WTC11 (cell line): ENCODE results near the gene PHACTR3. TPM values are rescaled to one million over a fixed set of nuclear protein-coding genes. Genes with fewer than 3 reads are reported as not detected.

Experiments used
- ATAC-seq: fragments of 200-7000 bp; cut with Tn5 transposase; 2 replicates; pipeline ENCODE4 v1.10.0; 2021; ENCODE audit warnings: mild to moderate bottlenecking, moderate library complexity
- CTCF ChIA-PET: fragments of 300-600 bp; sonication (Branson Sonifier 250); formaldehyde crosslinking; loops from one replicate; lab custom pipeline; 2021; ENCODE audit warnings: antibody characterized with exemption; lab: Charles Lee
- POLR2A ChIA-PET: fragments of 350-600 bp; sonication (Branson Sonifier 250); formaldehyde crosslinking; loops from one replicate; lab custom pipeline; 2021; ENCODE audit warnings: antibody characterized with exemption; lab: Charles Lee
- DNase-seq: peaks from one replicate; pipeline ENCODE4 v3.0.0; 2021; ENCODE audit warnings: low spot score
- H3K27ac Mint-ChIP-seq: 2 replicates; pipeline ENCODE4 v1.8.0; 2021; ENCODE audit warnings: mixed read lengths
- H3K27me3 Mint-ChIP-seq: 2 replicates; pipeline ENCODE4 v1.8.0; 2021; ENCODE audit warnings: low read depth, mild to moderate bottlenecking, moderate library complexity, mixed read lengths
- H3K36me3 Mint-ChIP-seq: 2 replicates; pipeline ENCODE4 v1.8.0; 2021; ENCODE audit warnings: mixed read lengths
- H3K4me1 Mint-ChIP-seq: 2 replicates; pipeline ENCODE4 v1.8.0; 2022; ENCODE audit warnings: mixed read lengths
- H3K4me3 Mint-ChIP-seq: 2 replicates; pipeline ENCODE4 v1.8.0; 2021; ENCODE audit warnings: mild to moderate bottlenecking, moderate library complexity, mixed read lengths
- H3K9me3 Mint-ChIP-seq: 2 replicates; pipeline ENCODE4 v1.8.0; 2021; ENCODE audit warnings: mixed read lengths
- CREB1 ChIP-seq: sonication (generic); formaldehyde crosslinking; IDR thresholded peaks from 2 replicates; pipeline ENCODE4 v1.8.0; 2023; ENCODE audit warnings: mild to moderate bottlenecking, missing genetic modification reagents
- FOXP1 ChIP-seq: sonication (generic); formaldehyde crosslinking; IDR thresholded peaks from 2 replicates; pipeline ENCODE4 v1.8.0; 2022; ENCODE audit warnings: missing genetic modification reagents, mild to moderate bottlenecking, moderate library complexity, borderline replicate concordance
- JAZF1 ChIP-seq: fragments of 250-450 bp; sonication (Bioruptor Pico); IDR thresholded peaks from 2 replicates; pipeline ENCODE4 v1.9.0; 2021; ENCODE audit warnings: moderate library complexity, mild to moderate bottlenecking, inconsistent platforms
- JUN ChIP-seq: sonication (generic); formaldehyde crosslinking; IDR thresholded peaks from 2 replicates; pipeline ENCODE4 v1.8.0; 2023; ENCODE audit warnings: mild to moderate bottlenecking, missing genetic modification reagents
- MYBL2 ChIP-seq: sonication (generic); formaldehyde crosslinking; IDR thresholded peaks from 2 replicates; pipeline ENCODE4 v1.8.1; 2023; ENCODE audit warnings: mild to moderate bottlenecking, moderate library complexity, missing genetic modification reagents
- NR1H2 ChIP-seq: sonication (generic); formaldehyde crosslinking; IDR thresholded peaks from 2 replicates; pipeline ENCODE4 v1.9.0; 2021; ENCODE audit warnings: mild to moderate bottlenecking, moderate library complexity, missing genetic modification reagents
- OVOL2 ChIP-seq: fragments of 250-450 bp; sonication (Bioruptor Pico); IDR thresholded peaks from 2 replicates; pipeline ENCODE4 v1.9.0; 2021; ENCODE audit warnings: mild to moderate bottlenecking, borderline replicate concordance
- RORB ChIP-seq: fragments of 250-450 bp; sonication (Bioruptor Pico); IDR thresholded peaks from 2 replicates; pipeline ENCODE4 v1.9.0; 2021; ENCODE audit warnings: mild to moderate bottlenecking
- TCF7 ChIP-seq: sonication (generic); formaldehyde crosslinking; IDR thresholded peaks from 2 replicates; pipeline ENCODE4 v1.8.0; 2022; ENCODE audit warnings: mild to moderate bottlenecking, low read depth, missing genetic modification reagents, moderate library complexity
- TEAD4 ChIP-seq: sonication (generic); formaldehyde crosslinking; IDR thresholded peaks from 2 replicates; pipeline ENCODE4 v1.8.0; 2022; ENCODE audit warnings: mild to moderate bottlenecking, missing genetic modification reagents
- TP53 ChIP-seq: sonication (generic); formaldehyde crosslinking; IDR thresholded peaks from 2 replicates; pipeline ENCODE4 v1.8.1; 2023; ENCODE audit warnings: mild to moderate bottlenecking, missing genetic modification reagents
- ZBTB21 ChIP-seq: sonication (generic); formaldehyde crosslinking; IDR thresholded peaks from 2 replicates; pipeline ENCODE4 v1.8.1; 2023; ENCODE audit warnings: mild to moderate bottlenecking, missing genetic modification reagents, borderline replicate concordance
- ZNF121 ChIP-seq: sonication (generic); formaldehyde crosslinking; IDR thresholded peaks from 2 replicates; pipeline ENCODE4 v1.8.0; 2023; ENCODE audit warnings: missing genetic modification reagents
- ZNF416 ChIP-seq: fragments of 250-450 bp; sonication (Bioruptor Pico); IDR thresholded peaks from 2 replicates; pipeline ENCODE4 v1.9.0; 2021; ENCODE audit warnings: mild to moderate bottlenecking, inconsistent platforms
- ZNF671 ChIP-seq: fragments of 250-450 bp; sonication (Bioruptor Pico); IDR thresholded peaks from 2 replicates; pipeline ENCODE4 v1.8.0; 2021; ENCODE audit warnings: mild to moderate bottlenecking
- total RNA-seq: library from RNA; stranded (reverse); gene quantifications from 3 replicates; pipeline ENCODE4 v1.2.3, GENCODE V29; 2021
- TF ChIP-seq, protein P1 (sequence below): sonication (generic); formaldehyde crosslinking; IDR thresholded peaks from 2 replicates; pipeline ENCODE4 v1.8.0; 2023; ENCODE audit warnings: missing genetic modification reagents, mild to moderate bottlenecking, borderline replicate concordance
- TF ChIP-seq, protein P2 (sequence below): sonication (generic); formaldehyde crosslinking; IDR thresholded peaks from 2 replicates; pipeline ENCODE4 v1.8.1; 2023; ENCODE audit warnings: mild to moderate bottlenecking, missing genetic modification reagents, moderate library complexity
- TF ChIP-seq, protein P3 (sequence below): fragments of 200-600 bp; IDR thresholded peaks from 2 replicates; pipeline ENCODE4 v1.8.0; 2022; ENCODE audit warnings: antibody characterized with exemption
- TF ChIP-seq, protein P4 (sequence below): sonication (generic); formaldehyde crosslinking; IDR thresholded peaks from 2 replicates; pipeline ENCODE4 v1.8.0; 2022; ENCODE audit warnings: mild to moderate bottlenecking, missing genetic modification reagents
- TF ChIP-seq, protein P5 (sequence below): sonication (generic); formaldehyde crosslinking; IDR thresholded peaks from 2 replicates; pipeline ENCODE4 v1.8.1; 2022; ENCODE audit warnings: mild to moderate bottlenecking, moderate library complexity, missing genetic modification reagents
- TF ChIP-seq, protein P6 (sequence below): sonication (generic); formaldehyde crosslinking; IDR thresholded peaks from 2 replicates; pipeline ENCODE4 v1.8.1; 2022; ENCODE audit warnings: mild to moderate bottlenecking, missing genetic modification reagents, moderate library complexity, borderline replicate concordance
- TF ChIP-seq, protein P7 (sequence below): sonication (generic); formaldehyde crosslinking; IDR thresholded peaks from 2 replicates; pipeline ENCODE4 v1.8.1; 2022; ENCODE audit warnings: low read depth, mild to moderate bottlenecking, moderate library complexity, missing genetic modification reagents, borderline replicate concordance
- TF ChIP-seq, protein P8 (sequence below): sonication (generic); formaldehyde crosslinking; IDR thresholded peaks from 2 replicates; pipeline ENCODE4 v1.8.0; 2023; ENCODE audit warnings: mild to moderate bottlenecking, missing genetic modification reagents

Gene PHACTR3
- total RNA-seq, 1 experiment from 2014 or later: 0.28 TPM

DNA sequence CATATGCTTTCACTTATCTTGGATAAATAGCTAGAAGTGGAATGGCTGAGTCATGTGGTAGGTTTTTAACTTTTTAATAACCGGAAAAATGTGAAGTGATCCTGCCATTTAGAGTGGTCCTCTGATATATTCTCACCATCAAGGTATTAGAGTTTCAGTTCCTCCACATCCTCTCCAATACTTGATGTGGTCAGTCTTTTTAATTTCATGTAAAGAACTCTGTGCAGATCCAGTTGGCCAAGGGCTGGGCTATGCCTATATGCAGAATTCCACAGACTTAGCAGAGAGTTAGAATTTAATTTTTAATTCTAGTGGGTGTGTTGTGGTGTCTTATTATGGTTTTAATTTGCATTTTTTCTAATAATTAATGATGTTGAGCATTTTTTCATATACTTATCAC is 188.0 kb downstream of the PHACTR3 start (continued):
- TF ChIP-seq, protein P1, sequence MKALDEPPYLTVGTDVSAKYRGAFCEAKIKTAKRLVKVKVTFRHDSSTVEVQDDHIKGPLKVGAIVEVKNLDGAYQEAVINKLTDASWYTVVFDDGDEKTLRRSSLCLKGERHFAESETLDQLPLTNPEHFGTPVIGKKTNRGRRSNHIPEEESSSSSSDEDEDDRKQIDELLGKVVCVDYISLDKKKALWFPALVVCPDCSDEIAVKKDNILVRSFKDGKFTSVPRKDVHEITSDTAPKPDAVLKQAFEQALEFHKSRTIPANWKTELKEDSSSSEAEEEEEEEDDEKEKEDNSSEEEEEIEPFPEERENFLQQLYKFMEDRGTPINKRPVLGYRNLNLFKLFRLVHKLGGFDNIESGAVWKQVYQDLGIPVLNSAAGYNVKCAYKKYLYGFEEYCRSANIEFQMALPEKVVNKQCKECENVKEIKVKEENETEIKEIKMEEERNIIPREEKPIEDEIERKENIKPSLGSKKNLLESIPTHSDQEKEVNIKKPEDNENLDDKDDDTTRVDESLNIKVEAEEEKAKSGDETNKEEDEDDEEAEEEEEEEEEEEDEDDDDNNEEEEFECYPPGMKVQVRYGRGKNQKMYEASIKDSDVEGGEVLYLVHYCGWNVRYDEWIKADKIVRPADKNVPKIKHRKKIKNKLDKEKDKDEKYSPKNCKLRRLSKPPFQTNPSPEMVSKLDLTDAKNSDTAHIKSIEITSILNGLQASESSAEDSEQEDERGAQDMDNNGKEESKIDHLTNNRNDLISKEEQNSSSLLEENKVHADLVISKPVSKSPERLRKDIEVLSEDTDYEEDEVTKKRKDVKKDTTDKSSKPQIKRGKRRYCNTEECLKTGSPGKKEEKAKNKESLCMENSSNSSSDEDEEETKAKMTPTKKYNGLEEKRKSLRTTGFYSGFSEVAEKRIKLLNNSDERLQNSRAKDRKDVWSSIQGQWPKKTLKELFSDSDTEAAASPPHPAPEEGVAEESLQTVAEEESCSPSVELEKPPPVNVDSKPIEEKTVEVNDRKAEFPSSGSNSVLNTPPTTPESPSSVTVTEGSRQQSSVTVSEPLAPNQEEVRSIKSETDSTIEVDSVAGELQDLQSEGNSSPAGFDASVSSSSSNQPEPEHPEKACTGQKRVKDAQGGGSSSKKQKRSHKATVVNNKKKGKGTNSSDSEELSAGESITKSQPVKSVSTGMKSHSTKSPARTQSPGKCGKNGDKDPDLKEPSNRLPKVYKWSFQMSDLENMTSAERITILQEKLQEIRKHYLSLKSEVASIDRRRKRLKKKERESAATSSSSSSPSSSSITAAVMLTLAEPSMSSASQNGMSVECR (CRISPR knock-in tag): no peak
- TF ChIP-seq NR1H2 (CRISPR knock-in tag) (no peak), TCF7 (CRISPR knock-in tag) (no peak), MYBL2 (CRISPR knock-in tag) (no peak), JAZF1 (no peak), ZBTB21 (no peak), TEAD4 (CRISPR knock-in tag) (no peak), ZNF121 (CRISPR knock-in tag) (no peak)
- TF ChIP-seq, protein P2, sequence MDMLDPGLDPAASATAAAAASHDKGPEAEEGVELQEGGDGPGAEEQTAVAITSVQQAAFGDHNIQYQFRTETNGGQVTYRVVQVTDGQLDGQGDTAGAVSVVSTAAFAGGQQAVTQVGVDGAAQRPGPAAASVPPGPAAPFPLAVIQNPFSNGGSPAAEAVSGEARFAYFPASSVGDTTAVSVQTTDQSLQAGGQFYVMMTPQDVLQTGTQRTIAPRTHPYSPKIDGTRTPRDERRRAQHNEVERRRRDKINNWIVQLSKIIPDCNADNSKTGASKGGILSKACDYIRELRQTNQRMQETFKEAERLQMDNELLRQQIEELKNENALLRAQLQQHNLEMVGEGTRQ (CRISPR knock-in tag): no peak

DNA sequence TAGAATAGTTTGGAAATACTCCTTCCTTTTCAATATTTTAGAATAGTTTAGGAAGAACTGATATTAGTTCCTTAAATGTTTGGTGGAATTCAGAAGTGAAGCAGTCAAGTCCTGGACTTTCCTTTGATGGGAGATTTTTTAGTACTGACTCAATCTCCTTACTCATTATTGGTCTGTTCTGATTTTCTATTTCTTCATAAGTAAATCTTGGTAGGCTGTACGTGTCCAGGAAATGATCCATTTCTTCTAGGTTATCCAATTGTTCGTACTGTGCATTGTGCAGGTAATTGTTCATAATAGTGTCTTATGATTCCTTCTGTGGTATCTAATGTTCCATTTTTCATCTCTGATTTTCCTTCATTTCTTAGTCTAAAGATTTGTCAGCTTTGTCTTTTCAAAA is 190.2 kb downstream of the PHACTR3 start:
- POLR2A ChIA-PET: no interaction called here
- peaks cover 32% of the 10 kb centered on the region for H3K36me3 Mint-ChIP-seq
- ATAC-seq (no peak), DNase-seq (no peak)
- H3K27me3 Mint-ChIP-seq: peaks cover 54% of the 10 kb centered on the region
- TF ChIP-seq, protein P3, sequence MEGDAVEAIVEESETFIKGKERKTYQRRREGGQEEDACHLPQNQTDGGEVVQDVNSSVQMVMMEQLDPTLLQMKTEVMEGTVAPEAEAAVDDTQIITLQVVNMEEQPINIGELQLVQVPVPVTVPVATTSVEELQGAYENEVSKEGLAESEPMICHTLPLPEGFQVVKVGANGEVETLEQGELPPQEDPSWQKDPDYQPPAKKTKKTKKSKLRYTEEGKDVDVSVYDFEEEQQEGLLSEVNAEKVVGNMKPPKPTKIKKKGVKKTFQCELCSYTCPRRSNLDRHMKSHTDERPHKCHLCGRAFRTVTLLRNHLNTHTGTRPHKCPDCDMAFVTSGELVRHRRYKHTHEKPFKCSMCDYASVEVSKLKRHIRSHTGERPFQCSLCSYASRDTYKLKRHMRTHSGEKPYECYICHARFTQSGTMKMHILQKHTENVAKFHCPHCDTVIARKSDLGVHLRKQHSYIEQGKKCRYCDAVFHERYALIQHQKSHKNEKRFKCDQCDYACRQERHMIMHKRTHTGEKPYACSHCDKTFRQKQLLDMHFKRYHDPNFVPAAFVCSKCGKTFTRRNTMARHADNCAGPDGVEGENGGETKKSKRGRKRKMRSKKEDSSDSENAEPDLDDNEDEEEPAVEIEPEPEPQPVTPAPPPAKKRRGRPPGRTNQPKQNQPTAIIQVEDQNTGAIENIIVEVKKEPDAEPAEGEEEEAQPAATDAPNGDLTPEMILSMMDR: no peak
- TF ChIP-seq, protein P4, sequence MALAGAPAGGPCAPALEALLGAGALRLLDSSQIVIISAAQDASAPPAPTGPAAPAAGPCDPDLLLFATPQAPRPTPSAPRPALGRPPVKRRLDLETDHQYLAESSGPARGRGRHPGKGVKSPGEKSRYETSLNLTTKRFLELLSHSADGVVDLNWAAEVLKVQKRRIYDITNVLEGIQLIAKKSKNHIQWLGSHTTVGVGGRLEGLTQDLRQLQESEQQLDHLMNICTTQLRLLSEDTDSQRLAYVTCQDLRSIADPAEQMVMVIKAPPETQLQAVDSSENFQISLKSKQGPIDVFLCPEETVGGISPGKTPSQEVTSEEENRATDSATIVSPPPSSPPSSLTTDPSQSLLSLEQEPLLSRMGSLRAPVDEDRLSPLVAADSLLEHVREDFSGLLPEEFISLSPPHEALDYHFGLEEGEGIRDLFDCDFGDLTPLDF (CRISPR knock-in tag): no peak
- no peak for TF ChIP-seq FOXP1
- TF ChIP-seq OVOL2: no peak
- TF ChIP-seq, protein P5, sequence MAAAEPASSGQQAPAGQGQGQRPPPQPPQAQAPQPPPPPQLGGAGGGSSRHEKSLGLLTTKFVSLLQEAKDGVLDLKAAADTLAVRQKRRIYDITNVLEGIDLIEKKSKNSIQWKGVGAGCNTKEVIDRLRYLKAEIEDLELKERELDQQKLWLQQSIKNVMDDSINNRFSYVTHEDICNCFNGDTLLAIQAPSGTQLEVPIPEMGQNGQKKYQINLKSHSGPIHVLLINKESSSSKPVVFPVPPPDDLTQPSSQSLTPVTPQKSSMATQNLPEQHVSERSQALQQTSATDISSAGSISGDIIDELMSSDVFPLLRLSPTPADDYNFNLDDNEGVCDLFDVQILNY: no peak
- TF ChIP-seq RORB (CRISPR knock-in tag): no peak
- no peak for TF ChIP-seq TP53 (CRISPR knock-in tag)
- TF ChIP-seq, protein P6, sequence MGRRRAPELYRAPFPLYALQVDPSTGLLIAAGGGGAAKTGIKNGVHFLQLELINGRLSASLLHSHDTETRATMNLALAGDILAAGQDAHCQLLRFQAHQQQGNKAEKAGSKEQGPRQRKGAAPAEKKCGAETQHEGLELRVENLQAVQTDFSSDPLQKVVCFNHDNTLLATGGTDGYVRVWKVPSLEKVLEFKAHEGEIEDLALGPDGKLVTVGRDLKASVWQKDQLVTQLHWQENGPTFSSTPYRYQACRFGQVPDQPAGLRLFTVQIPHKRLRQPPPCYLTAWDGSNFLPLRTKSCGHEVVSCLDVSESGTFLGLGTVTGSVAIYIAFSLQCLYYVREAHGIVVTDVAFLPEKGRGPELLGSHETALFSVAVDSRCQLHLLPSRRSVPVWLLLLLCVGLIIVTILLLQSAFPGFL (CRISPR knock-in tag): no peak
- TF ChIP-seq ZNF416 (CRISPR knock-in tag): no peak
- TF ChIP-seq, protein P7, sequence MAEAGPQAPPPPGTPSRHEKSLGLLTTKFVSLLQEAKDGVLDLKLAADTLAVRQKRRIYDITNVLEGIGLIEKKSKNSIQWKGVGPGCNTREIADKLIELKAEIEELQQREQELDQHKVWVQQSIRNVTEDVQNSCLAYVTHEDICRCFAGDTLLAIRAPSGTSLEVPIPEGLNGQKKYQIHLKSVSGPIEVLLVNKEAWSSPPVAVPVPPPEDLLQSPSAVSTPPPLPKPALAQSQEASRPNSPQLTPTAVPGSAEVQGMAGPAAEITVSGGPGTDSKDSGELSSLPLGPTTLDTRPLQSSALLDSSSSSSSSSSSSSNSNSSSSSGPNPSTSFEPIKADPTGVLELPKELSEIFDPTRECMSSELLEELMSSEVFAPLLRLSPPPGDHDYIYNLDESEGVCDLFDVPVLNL (CRISPR knock-in tag): no peak
- TF ChIP-seq, protein P8, sequence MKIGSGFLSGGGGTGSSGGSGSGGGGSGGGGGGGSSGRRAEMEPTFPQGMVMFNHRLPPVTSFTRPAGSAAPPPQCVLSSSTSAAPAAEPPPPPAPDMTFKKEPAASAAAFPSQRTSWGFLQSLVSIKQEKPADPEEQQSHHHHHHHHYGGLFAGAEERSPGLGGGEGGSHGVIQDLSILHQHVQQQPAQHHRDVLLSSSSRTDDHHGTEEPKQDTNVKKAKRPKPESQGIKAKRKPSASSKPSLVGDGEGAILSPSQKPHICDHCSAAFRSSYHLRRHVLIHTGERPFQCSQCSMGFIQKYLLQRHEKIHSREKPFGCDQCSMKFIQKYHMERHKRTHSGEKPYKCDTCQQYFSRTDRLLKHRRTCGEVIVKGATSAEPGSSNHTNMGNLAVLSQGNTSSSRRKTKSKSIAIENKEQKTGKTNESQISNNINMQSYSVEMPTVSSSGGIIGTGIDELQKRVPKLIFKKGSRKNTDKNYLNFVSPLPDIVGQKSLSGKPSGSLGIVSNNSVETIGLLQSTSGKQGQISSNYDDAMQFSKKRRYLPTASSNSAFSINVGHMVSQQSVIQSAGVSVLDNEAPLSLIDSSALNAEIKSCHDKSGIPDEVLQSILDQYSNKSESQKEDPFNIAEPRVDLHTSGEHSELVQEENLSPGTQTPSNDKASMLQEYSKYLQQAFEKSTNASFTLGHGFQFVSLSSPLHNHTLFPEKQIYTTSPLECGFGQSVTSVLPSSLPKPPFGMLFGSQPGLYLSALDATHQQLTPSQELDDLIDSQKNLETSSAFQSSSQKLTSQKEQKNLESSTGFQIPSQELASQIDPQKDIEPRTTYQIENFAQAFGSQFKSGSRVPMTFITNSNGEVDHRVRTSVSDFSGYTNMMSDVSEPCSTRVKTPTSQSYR (CRISPR knock-in tag): no peak
- TF ChIP-seq ZNF671: no peak
- TF ChIP-seq JUN (CRISPR knock-in tag): no peak
- no peak for TF ChIP-seq NR1H2 (CRISPR knock-in tag)
- no peak for TF ChIP-seq CREB1 (CRISPR knock-in tag)
- CTCF ChIA-PET: no interaction called here
- no peak overlapping the region for H3K27ac Mint-ChIP-seq
- no peak overlapping the region for H3K4me3 Mint-ChIP-seq
- H3K4me1 Mint-ChIP-seq: no peaks in the 10 kb centered on the region
- H3K9me3 Mint-ChIP-seq: peaks cover 64% of the 10 kb centered on the region
